Stimulated activated CD4-positive, alpha-beta T cell treated with anti-CD3 and anti-CD28 coated beads, Interleukin-2, amount 100 ng/mL, for 24 hours (primary cell): ENCODE results near the gene NFE2L1.
"Not testable (repeated sequence)": the region's sequence is repeated elsewhere in the genome, so short reads cannot be mapped to it uniquely, and the experiment has no call there.

Source experiments
- DNase-seq, 2 donors: peaks; one replicate each; pipeline ENCODE4 v3.0.0-alpha.2; 2020

The NFE2L1 gene

GRCh38 chr17:48051283-48051682, 3.1 kb downstream of the NFE2L1 start:
- no peak for DNase-seq

- no peak for DNase-seq
These were observed 3.7 kb downstream of the NFE2L1 start for GRCh38 chr17:48051706-48052486.

GRCh38 chr17:48052956-48053757, 5.0 kb downstream of the NFE2L1 start:
- DNase-seq = no peak

- DNase-seq = no peak
These were observed 5.6 kb downstream of the NFE2L1 start for GRCh38 chr17:48053758-48054237.

- DNase-seq = no peak
These were observed 6.4 kb downstream of the NFE2L1 start for GRCh38 chr17:48054238-48055185.

GRCh38 chr17:48055531-48056245, 7.5 kb downstream of the NFE2L1 start:
- peak; percentile 54 to 57 for DNase-seq

- no peak for DNase-seq
These were observed 8.1 kb downstream of the NFE2L1 start for GRCh38 chr17:48056246-48056745.

GRCh38 chr17:48056879-48057278, 8.7 kb downstream of the NFE2L1 start:
- no peak for DNase-seq

GRCh38 chr17:48057626-48058025, 9.5 kb downstream of the NFE2L1 start:
- DNase-seq = no peak

- no peak for DNase-seq
These were observed 10.4 kb downstream of the NFE2L1 start for GRCh38 chr17:48058393-48059124.

- DNase-seq = no peak
These were observed 11.0 kb downstream of the NFE2L1 start for GRCh38 chr17:48059125-48059668.

- DNase-seq = no peak
These were observed 12.1 kb downstream of the NFE2L1 start for GRCh38 chr17:48060249-48060648.

- DNase-seq = no peak
These were observed 14.1 kb downstream of the NFE2L1 start for GRCh38 chr17:48062273-48062672.

GRCh38 chr17:48064638-48065037, 16.5 kb downstream of the NFE2L1 start:
- no peak for DNase-seq

GRCh38 chr17:48066192-48066591, 18.0 kb downstream of the NFE2L1 start:
- no peak for DNase-seq

GRCh38 chr17:48066656-48067055, 18.5 kb downstream of the NFE2L1 start:
- no peak for DNase-seq

GRCh38 chr17:48067245-48067644, 19.1 kb downstream of the NFE2L1 start:
- no peak for DNase-seq

GRCh38 chr17:48067808-48068207, 19.6 kb downstream of the NFE2L1 start:
- DNase-seq = not testable (repeated sequence)

GRCh38 chr17:48068491-48068961, 20.4 kb downstream of the NFE2L1 start:
- no peak for DNase-seq

GRCh38 chr17:48070195-48070594, 22.0 kb downstream of the NFE2L1 start:
- DNase-seq = no peak

- DNase-seq = no peak
These were observed 23.5 kb downstream of the NFE2L1 start for GRCh38 chr17:48071654-48072053.
